Measurements from ENCODE around the gene IQCE.

Gene IQCE

DNA sequence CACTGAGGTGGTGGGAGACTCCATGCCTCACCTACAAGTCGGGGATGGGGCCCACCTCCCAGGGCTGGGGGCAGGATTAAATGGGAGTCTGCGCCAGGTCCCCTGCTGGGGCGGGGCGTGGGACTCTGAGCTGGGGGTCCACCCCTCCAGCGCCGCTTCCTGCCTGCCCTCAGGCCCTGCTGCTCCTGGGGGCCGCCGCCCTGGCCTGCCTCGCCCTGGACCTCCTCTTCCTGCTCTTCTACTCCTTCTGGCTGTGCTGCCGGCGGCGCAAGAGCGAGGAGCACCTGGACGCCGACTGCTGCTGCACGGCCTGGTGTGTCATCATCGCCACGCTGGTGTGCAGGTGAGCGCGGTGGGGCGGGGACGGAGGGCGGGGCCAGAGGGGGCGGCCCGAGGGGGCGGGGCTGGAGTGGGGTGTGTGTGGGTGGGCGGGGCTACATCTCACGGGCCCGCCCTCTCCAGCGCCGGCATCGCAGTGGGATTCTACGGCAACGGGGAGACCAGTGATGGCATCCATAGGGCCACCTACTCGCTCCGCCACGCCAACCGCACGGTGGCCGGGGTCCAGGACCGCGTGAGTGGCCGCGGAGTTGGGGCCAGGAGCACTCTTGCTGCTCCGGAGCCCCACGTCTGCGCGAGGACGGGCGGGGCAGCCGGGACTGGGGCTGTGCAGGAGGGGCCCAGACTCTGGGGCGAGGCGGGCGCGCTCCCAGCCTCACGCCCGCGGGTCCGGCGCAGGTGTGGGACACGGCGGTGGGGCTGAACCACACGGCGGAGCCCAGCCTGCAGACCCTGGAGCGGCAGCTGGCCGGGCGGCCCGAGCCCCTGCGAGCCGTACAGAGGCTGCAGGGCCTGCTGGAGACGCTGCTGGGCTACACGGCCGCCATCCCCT lies 88.1 kb downstream of the IQCE start:
- no peak for DNase-seq (ENCODE audit: low read depth)

DNA sequence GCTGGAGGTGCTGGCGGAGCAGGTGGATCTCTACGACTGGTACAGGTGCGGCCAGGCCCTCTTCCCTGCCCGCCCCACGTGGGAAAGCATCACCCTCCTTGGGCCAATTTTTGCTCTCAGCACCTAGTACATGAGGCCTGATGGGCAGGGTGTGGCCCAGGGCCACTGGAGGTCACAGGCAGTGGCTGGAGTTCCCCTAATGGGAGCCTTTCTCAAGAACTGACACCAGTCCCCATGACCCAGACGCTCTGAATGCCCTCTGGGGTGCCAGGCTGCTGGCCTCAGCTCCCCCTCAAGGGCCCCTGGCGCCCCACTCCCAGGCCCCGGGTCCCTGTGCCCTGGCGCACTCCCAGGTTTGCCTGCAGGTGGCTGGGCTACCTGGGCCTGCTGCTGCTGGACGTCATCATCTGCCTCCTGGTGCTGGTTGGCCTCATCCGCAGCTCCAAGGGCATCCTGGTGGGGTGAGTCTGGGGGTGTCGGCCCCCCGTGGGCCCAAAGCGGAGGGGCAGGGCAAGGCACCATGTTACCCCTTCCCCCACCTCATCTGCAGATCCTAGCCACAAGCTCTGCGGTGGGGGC lies 88.9 kb downstream of the IQCE start:
- no peak for DNase-seq (ENCODE audit: low read depth)

GRCh38 chr7:2649139-2649838 lies 90.5 kb downstream of the IQCE start:
- DNase-seq (ENCODE audit: low read depth) = no peak

DNA sequence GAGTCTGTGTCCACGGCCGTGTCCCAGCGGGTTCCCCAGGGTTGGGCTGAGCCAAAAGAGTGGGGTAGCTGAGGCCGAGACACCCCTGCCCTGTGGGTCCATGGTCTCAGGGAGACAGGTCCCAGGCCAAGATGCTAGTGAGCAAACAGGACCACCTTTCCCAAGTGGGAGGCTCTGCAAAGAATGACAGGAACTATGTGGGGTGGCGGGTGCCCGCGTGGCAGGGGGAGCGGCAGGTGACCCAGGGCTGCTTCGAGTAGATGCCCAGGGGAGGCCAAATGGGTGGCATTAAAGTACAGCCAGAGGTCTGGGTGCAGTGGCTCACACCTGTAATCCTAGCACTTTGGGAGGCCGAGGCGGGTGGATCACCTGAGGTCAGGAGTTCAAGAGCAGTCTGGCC lies 91.2 kb downstream of the IQCE start:
- no peak for DNase-seq (ENCODE audit: low read depth)

DNA sequence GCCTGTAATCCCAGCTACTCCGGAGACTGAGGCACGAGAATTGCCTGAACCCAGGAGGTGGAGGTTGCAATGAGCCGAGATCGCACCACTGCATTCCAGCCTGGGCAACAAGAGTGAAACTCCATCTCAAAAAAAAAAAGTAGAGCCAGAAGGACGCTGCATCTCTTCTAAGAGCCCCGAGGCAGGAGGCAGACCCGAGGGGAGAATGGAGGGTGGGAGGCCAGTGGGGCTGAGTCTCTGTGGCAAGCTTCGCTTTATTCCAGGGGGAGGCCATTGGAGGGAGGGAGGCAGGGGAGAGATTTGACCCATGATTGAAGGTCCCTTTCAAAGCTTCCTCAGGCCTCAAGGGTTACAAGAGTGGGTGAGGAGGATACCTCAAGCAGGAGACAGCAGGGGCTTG lies 91.7 kb downstream of the IQCE start:
- no peak for DNase-seq (ENCODE audit: low read depth)

DNA sequence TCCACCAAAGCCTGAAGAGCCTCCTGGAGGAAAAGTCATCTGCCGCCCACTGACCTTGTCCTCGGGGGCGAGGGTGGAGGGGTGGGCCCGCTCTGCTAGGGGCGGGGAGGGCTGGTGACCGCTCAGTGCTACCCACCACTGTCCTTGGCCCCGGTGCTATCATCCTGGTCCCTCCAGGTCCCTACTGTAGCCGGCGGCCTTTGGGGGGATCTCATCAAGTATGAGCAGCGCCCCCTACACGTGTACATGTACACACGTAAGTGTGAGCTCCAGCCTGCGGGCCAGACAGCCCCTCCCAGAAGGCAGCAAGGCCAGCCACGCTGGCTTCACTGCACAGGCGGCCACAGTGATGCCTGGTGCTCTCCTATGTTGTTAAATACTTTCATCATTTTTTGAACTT lies 92.6 kb downstream of the IQCE start:
- no peak for DNase-seq (ENCODE audit: low read depth)

- DNase-seq (ENCODE audit: low read depth) = no peak
Measured at GRCh38 chr7:2651847-2652735, 93.3 kb downstream of the IQCE start.

GRCh38 chr7:2652736-2653060 lies 93.9 kb downstream of the IQCE start:
- no peak for DNase-seq (ENCODE audit: low read depth)

GRCh38 chr7:2654059-2654458 lies 95.3 kb downstream of the IQCE start:
- no peak for DNase-seq (ENCODE audit: low read depth)

DNA sequence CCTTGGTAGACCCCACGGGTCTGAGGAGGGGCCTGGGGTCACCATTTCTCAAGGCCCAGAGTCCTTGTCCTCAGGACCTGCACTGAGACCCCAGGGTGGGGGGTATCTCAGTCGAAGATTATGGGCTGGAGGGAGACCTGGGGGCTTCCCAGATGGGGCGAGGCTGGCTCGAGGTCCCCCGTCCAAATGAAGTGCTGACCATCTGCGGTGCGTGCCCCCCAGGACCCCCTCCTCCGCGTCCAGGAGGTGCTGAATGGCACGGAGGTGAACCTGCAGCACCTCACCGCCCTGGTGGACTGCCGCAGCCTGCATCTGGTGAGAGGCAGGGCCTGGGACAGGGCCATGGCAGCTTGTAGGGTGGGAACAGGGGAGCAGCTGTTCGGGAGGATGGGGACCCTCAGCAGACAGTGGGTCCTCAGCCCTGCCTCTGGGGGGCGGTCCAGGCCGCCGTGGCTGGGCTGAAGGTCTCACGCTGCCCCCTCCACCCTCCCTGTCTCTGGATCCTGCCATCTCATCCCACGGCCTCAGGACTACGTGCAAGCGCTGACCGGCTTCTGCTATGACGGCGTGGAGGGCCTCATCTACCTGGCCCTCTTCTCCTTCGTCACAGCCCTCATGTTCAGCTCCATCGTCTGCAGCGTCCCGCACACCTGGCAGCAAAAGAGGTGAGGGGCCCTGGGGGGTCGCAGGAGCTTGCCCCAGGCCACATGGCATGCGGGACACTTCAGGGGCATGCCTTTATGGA lies 97.3 kb downstream of the IQCE start:
- DNase-seq (ENCODE audit: low read depth) = no peak

DNA sequence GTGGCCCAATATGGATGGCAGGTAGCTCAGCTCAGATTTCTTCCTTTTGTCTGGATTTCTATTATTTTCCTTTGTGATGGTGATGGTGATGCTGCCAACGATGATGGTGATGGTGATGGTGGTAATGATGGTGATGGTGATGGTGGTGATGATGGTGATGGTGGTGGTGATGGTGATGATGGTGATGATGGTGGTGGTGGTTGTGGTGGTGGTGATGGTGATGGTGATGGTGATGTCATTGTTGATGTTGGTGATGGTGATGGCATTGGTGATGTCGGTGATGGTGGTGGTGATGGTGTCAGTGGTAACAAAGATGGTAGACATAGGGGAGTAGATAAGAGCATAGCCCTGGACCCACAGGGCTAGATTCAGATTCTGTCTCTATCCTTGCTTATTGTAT lies 98.4 kb downstream of the IQCE start:
- DNase-seq (ENCODE audit: low read depth) = no peak

- DNase-seq (ENCODE audit: low read depth) = no peak
Measured at GRCh38 chr7:2657920-2658671, 99.3 kb downstream of the IQCE start.

GRCh38 chr7:2658941-2659340 lies 100.2 kb downstream of the IQCE start:
- DNase-seq (ENCODE audit: low read depth) = no peak

DNA sequence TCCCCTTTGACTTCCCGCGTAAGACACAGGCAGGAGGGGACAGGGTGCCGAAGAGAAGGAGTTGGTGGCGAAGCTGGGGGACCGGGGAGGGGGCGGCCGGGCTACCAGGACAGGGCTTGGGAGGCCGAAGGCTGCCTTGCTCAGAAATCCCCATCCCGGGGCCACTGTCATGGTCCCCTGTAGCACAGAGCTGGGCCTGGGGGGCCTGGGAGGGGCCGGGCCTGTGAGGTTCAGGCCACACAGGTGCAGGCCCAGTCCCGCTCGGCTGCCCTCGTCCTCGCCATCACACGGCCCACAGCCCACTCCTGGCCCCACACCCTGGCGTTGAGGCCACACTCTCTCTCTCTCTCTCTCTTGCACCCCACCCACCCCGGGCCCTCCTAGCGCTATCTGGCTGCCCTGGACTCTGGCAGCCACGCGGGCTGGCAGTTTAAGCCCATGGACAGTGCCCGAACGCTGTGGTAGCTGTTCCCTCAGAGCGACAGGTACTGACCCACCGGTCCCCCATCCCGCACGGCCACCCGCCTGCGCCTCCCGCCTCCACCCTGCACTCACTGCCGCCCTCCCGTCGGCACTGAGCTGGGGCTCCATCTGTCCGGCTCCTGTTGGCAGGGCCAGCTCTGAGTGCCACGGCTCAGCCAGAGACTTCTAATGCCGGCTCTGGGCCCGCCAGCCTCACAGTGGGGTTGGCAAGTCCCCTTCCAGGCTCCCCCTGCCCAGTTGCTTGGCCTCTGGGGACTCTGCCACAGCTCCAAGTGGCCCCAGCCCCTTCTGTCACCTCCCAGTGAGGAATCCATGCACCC lies 101.0 kb downstream of the IQCE start:
- no peak for DNase-seq (ENCODE audit: low read depth)

DNA sequence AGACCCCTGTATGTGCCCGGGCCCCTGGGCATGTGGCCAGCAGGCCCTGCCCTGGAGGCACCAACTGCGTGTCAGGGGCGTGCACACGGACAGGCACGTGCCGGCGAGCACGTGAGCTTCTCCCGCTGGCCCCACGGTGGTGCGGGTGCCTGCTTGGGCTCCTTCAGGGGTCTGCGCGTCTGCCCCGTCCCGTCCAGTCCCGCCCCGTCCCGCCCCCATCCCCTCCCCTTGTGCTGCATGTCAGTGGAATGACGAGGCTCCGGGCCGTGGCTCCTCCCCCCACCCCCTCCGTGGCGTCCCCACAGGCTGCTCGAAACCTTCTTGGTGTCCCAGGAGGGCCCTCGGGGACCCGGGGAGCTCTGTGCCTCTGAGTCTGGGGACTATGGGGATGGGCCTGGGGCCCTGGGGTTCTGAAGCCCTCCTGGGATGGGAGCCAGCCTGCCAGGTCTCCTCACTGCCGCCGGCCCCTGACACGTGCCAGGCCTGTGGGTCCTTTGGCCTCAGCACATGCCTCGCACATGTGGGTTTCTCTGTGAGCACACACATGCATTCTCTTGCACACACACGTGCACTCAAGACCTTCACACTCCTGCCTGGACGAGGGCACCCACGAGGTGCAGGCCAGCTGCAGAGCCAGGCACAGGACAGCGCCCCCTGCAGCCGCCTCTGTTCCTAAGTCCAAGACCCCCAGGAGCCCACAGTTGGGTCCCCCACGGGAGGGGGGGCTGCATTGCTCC lies 101.7 kb downstream of the IQCE start:
- DNase-seq (ENCODE audit: low read depth) = no peak

GRCh38 chr7:2661096-2661449 lies 102.3 kb downstream of the IQCE start:
- no peak for DNase-seq (ENCODE audit: low read depth)

DNA sequence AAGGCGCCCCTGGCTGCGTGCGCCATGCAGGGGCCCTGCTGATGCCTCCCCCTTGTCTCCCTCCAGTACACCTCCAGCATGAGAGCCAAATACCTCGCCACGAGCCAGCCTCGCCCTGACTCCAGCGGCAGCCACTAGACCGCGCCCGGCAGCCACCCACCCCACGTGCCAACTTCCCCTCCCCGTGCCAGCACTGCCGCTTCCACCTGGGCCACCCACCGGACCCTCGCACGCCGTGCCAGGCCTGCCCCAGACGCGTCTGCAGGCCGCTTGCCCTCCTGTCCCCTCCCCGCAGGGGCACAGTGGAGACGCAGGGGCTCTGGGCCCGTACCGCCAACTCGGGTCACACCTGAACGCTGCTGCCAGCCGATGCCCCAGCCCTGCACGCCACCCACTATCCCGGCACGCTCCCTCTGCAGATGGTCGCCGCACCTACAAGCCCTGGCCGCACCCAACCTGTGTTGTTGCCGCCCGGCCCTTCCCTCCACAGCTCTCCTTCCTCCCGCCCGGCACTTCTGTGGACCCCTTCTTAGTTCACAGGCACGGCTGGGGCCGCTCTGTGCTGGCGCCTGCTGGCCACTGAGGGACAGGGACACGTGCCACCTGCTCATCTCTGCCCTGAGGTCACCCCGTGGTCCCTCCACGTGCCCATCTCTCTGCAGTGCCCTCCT lies 103.0 kb downstream of the IQCE start:
- no peak for DNase-seq (ENCODE audit: low read depth)

DNA sequence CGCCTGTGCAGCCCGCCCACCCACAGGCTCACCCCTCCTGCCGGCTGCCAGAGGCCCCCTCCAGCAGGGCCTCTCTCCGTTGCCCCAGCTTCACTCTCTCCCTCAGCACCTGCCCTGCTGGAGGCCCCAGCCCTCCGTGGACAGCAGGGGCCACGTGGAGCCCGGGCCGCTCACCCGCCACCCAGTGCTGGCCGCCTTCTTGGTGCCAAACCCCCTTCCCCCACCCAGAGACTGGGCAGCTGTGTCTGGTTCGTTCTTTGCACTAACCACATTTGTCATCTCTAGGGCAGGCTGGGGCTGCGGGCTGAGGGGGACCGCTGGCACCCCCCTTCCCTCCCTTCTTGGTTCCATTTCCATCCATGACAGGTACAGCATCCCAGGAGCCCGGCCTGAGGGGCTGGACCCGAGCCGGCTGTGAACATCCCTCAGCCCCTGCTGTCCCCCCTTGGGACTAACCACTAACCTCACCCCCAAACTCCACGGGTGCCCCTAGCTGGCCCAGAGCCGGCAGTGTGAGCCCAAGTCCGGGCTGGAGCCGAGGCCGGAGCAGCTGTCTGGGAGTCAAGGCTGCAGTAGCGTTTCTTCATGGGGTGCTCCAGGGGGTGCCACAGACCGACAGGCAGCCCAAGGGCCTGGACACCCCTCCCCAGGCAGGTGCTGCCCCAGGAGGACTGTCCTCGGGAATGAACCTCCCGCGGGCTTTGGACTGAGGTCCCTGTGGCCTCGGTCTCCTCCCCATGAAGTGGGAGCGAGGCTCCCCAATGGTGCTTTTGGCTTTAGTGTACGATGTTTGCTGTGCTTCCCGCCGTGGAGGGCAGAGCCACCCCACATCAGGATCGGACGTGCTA lies 103.7 kb downstream of the IQCE start:
- no peak for DNase-seq (ENCODE audit: low read depth)

Data from HS-5 (cell line).